Fibroblast of skin of left quadriceps (primary cell): ENCODE data around the gene RHOBTB1.

Experiments used
- DNase-seq, 2 experiments: peaks; one replicate each; pipeline ENCODE4 v3.0.0-alpha.2; 2013; ENCODE audit warnings: low read depth in 2 of 2

RHOBTB1 gene

DNA sequence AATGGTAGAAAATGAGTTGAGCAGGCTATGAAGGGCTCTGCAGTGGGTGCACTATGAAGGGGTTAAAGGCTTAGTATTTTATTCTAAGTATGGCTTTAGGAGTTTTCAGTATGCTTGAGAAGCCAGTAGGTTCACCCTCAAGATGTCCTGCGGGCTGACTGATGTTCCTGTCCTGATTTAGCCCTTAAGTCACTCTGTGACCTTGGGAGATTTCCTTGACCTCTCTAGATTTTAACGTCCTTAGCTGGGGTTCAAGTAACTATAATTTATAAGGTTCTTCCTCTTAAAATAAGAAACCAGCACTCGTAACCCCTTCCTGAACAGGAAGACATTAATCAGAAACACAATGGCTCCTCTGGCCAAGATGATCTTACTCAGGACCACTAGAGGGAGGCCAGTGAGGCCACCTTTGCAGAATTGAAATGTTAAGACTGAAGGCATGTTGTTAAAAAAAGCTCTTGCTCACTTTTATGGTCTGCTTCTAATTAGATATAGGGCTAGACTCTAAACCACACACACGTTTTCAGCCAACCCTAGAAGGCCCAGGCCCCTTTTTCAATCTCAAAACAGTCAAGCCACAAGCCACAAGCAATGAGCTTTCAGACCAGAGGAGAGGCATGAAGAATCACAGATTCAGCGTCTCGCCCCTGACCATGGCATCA lies 123.8 kb downstream of the RHOBTB1 start:
- DNase-seq = peak; percentile 90
